ENCODE data around the gene USH2A. TPM values are rescaled to one million over a fixed set of nuclear protein-coding genes. Genes with fewer than 3 reads are reported as not detected.

The USH2A gene
- total RNA-seq, 1 experiment from 2014 or later = not detected

DNA sequence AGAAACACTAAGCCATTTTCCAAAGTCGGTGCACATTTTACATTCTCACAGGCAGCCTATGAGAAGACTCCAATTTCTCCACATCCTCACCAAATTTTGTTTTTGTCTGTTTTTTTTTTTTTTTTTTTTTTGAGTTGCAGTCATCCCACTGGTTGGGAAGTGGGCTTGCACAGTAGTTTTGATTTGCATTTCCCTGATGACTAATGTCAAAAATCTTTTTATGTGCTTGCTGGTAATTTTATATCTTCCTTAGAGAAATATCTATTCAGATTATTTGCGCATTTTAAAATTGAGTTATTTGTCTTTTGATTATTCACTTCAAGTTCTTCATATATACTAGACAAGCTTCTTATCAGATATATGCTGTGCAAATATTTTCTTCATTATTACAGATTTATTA lies 141.5 kb downstream of the USH2A start:
- DNase-seq (ENCODE audit: low read depth) = no peak

DNA sequence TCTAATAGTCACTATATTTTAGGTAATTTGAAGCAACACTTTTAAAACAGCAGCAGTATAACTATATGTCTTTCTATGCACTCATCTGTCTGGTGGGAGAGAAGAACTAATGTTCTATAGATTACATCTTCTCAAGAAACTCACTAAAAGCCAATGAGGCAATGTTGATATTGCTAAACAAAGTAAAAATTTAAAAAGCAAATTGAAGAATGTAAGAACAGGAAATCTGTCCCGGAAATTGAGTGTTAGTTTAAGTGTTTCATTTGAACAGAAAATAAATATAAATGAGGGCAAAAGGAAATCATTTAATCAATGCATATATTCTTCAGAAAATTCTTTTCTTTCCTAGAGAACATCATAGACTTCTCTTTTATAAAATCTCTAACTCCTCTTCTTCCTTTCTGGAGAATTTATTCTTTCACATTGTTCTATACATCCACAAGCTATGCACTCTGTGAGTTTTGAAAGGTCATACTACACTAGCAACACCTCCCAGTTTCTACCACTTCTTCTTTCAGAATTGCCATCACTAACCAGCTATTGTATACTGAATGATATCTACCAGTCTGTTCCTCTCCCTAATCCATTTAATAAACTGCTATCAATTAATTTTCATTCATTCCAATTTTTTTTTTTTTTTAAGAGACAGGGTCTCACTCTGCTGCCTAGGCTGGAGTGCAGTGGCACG lies 153.0 kb downstream of the USH2A start:
- DNase-seq (ENCODE audit: low read depth) = no peak

DNA sequence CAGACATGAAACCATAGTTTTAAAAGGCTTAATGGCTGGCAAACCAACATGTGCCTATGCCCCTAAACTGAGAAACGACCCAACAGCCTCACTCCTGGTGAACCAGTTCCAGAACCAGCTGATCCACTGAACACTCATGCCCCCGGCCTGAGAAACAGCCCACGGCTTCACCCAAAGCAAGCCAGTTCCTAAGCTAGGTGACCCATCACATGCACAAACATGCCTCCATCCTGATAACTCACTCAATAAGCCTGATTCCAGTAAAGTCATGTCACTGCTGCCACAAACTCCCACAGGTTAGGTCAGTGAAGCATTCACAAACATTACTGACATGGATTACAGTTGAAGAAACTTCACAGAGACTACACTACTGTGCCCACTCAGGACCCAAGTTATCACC lies 161.6 kb downstream of the USH2A start:
- DNase-seq (ENCODE audit: low read depth) = no peak

DNA sequence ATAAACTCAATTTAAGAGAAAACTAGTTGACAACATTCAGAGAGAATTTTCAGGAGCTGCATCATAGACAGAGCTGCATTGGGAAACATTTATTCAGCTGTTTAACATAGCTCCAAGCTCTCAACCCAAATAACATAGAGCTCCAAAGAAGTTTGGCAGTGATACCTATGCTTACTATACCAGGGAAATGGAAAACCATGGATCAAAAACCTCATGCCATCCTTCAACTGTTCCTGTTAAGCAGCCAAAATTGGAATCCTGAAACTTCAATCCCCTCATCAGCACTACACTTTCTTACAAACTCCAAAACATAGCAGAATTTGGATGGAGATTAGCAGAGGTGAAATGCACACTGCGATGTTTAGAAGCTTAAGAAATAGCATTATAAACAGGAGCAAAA lies 164.4 kb downstream of the USH2A start:
- DNase-seq (ENCODE audit: low read depth) = no peak

DNA sequence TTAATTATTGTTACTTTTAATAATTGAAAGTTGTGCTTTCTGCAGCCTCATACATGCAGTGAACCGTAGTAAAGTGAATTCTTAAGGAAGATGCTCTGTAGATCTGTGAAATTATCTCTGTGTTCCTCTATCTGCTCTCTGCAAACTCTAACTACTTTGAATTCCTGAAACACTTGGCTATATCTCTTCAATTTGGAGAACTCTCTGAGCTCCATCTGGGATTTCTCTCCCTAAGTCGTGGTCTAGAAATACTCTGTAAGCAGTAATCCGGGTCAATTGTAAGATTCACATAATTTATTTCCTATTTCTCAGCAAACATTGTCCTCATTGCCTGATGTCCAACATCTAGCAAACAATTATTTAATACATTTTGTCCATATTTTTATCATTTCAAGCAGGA lies 164.9 kb downstream of the USH2A start:
- DNase-seq (ENCODE audit: low read depth) = no peak

DNA sequence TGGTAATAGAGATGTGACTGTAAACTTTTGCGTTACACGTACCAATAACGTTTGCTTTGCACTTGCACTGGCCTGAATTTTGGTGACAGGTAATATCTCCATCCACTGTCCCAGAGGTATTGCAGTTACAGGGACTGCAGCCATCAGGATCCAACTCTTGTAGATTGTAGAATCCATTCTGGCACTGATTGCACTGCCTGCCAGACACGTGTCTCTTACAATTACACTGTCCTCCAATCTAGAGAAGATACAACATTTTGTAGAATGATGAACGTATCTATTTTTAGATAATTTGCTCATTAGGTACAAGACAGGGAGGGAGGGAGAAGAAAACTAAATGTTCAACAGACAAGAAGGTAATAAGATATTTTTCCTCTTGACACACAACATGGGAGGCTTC lies 172.4 kb downstream of the USH2A start:
- no peak for DNase-seq (ENCODE audit: low read depth)

DNA sequence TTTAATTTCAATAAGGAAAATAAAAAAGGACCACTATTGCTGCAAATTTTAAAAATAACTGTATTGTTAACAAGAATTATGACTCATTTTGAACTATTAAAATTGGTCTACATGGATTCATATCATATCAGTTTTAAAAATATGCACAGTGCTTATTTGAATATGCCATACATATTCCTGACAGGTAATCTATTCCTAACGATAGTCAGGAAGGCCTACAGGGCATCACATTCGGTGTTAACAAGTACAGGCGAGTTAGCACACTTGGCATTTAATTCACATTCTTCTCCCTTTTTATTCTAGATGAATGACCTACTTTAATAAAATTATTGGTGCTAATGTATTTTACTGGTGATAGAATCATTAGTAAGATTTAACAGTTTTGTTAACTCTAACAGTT lies 174.6 kb downstream of the USH2A start:
- no peak for DNase-seq (ENCODE audit: low read depth)

DNA sequence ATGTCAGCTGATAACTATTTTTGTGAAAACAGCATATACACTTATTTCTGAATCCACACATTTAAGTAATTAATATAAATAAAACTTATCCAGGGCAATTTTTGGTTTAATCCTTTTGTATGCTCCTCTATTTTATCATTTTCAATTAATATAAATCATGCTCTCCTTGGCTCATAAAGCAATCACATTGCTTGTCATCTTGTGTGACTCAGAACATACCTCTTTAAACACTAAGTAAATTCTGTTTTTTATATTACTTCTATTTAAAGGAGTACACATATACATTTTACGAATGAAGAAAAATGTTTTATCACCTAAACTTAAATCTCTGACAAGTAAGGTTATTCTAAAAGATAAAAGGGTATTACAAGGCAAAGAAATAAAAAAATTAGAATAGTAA lies 175.3 kb downstream of the USH2A start:
- no peak for DNase-seq (ENCODE audit: low read depth)

DNA sequence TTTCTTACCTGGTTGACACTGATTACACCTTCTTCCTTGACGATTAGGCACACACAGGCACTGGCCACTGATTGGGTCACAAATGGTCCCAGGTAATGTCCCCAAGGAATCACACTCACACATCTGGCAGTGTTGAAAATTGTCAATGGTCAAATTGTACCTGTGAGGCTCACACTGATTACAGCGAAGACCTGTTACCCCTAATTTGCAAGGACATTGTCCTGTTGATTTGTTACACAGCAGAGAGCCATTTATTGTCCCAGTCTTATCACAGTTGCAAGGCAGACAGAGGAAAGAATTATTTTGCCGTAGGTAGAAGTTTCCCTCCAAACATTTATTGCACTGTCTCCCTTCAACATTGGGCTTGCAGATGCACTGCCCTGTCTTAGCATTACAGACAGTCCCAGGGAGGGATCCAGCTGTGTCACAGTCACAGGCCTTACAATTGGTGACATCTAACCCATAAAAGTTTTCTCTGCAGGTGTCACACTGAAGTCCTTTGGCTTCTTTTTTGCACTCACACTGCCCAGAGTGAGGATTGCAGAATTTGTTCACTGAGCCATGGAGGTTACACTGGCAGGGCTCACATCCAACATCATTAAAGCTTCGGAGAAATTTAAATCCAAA lies 176.6 kb downstream of the USH2A start:
- DNase-seq (ENCODE audit: low read depth) = no peak

DNA sequence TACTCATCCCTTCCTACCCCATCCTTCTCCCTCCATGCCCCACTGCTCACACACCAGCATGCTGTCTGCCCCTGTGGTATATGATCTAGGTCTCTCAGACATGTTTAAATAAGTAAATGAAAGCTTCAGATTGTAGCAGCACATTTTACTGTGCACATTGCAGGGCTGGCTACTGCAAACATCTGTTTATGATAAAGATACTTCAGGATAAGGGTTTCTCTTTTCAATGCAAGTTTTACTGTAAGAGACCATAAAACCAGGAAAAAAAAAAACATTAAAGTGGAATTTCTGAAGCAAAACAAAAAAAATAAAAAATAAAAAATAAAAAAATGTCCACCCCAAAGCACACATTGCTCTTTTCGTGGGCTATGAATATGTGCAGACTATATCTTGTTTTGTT lies 184.4 kb downstream of the USH2A start:
- no peak for DNase-seq (ENCODE audit: low read depth)

DNA sequence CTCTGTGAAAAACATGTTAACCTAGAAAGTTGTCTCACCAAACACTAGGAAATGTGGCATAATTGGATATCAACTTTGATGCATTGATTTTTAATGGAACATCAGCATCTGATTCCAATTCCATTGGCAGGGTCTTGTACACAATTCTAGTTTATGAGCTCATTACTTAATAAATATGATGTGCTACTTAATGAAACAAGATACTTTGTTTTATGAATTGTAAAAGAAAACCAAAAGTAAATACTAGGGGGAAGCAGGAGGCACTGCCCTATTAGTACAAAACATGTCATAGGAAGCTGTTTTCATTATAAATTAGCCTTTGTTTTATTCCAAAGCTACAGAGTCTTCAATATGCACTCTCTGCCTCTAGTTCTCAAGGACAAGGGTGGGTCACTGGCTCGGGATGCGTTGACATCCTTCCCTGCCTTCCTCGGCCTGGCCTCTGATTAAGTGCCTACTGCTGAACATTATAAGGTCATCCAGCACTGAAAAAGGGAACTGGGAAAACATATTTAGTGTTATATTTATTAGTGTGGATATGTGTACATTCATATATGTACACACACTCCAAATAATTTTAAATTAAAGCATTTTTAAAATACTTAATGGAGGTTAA lies 185.2 kb downstream of the USH2A start:
- DNase-seq (ENCODE audit: low read depth) = no peak

DNA sequence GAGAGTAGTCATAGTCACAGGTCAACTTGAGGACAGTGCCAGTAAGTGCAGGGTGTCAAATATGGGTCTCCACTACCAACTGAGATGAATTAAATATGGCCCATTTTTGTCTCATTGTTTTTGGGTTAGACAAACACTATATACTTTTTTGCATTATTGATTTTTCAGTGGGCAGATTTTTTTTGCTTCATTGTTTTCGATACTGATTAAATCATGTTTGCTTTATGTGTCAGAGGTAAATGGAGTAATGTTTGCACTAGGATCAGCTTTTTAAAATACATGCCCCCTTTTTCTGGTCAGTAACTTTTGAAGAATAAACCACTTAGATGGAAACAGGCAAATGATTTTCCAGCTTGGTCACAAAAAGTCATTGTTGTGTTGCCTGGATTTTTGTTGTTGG lies 199.0 kb downstream of the USH2A start:
- DNase-seq (ENCODE audit: low read depth) = no peak

DNA sequence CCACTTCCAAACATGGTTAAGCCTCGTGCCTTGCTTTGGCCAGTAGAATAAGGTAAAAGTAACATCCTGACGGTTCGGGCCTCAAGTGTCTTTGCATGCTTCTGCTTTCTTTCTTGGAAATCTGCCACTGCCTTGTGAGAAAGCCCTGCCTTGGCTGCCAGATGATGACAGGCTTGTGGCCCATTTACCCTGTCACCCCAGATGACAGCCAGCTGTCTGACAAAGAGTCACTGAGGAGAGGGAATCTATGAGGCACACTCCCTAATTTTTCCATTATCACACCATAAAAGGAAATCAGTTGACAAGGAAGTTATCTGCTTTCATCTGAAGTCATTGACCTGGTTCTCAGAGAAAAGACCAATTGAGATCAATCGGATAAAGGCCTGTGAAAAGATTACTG lies 199.8 kb downstream of the USH2A start:
- DNase-seq (ENCODE audit: low read depth) = no peak

DNA sequence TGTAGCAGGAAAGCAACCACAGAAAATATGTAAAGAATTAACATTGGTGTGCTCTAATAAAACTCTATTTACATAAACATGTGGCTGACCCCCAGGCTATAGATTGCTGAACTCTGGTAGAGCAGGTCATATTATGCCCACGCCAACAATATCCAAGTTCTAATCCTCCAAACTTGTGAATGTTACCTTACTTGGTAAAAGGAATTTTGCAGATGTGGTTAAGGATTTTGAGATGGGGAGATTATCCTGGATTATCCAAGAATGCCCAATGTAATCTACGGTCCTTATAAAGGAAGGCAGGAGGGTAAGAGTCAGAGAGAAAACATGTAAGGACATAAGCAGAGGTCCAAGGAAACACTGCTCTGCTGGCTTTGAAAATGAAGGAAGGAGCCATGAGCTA lies 201.0 kb downstream of the USH2A start:
- DNase-seq (ENCODE audit: low read depth) = peak; percentile 7

DNA sequence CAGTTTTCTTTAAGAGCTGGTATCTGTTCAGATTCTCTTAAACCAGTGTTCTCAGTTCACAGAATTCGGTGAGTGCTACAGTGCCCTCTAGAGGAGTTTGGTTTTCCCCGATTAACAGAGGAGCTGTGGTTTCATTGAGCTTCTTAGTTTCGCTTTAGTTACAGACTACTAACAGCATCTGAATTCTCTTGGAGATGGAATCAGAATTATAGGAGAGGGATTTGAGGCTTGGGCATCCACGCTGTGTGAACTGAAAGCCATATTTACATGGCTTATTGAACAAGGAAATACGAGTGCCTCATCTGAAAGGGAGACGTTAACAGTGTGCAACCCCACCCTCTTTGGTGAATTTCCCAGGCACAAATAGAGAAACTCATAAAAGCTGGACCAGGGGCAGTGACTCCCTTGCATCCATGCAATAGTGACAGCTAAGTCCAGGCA lies 202.0 kb downstream of the USH2A start:
- peak; percentile 77 for DNase-seq (ENCODE audit: low read depth)

DNA sequence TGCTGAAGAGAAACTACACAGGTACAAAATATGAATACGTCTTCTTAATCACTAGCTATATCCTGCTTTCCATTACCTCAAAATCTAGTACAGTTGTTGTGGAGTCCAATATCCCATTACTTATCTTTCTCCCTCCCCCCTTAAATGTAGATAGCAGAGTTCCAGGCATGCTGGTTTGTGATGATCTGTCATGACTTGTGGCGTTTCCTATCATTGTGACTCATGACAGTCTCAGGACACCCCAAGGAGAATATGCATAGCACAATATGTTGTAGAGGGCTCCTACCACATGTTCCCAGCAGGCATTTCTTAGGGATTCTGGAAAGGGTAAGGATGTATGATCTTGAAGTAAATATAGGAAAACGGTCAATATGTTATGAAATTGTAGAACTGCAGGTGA lies 206.9 kb downstream of the USH2A start:
- DNase-seq (ENCODE audit: low read depth) = no peak

DNA sequence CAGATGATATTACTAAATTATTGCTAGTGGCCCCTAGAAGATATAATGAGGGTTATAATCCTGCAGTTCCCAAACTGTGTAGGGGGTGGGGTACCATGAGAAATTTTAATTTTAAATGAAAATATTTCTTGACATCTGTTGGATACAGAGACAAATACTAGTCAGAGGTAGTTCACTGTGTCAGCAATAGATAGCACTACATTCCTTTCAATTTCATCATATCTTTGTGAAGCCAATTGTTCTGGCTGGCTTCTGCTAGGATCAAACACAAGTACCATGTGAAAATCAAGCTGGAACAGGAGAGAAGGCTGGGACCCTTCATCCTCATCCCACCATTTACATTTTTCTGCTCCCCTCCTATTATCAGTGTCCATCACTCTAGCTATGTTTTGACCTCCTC lies 208.1 kb downstream of the USH2A start:
- DNase-seq (ENCODE audit: low read depth) = no peak

DNA sequence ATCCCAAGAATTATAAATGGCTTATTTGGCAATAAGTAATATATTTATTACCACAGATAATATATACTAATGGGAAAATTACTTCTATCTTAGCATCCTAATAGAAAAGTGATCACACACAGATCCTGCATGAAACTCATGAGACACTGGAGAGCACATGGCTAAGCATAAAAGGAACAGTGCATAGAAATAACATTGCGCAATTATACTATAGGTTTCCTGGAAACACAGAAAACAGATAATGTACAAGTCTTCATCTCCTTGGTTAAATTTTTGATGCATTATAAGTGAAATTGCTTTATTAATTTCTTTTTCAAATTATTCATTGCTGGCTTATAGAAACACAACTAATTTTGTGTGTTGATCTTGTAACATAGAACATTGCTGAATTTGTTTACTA lies 210.4 kb downstream of the USH2A start:
- no peak for DNase-seq (ENCODE audit: low read depth)

DNA sequence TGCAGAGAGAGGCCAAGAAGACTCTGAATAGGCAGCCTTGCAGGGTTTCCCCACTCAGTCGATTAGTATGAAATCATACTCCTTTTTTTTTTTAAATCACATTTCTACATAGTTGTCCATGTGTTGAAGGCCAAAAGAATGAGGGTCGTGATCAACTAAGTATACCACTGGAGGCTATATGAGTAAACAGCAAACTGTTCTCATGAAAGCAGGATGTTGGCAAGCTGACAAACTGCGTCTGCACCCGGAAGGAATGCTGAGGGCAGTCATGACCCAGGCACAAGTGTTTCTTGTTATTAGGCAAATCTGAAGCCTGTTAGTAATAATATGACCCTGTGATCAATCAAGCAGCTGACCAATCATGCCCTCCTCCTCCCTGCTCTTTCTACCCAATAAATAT lies 213.2 kb downstream of the USH2A start:
- no peak for DNase-seq (ENCODE audit: low read depth)

DNA sequence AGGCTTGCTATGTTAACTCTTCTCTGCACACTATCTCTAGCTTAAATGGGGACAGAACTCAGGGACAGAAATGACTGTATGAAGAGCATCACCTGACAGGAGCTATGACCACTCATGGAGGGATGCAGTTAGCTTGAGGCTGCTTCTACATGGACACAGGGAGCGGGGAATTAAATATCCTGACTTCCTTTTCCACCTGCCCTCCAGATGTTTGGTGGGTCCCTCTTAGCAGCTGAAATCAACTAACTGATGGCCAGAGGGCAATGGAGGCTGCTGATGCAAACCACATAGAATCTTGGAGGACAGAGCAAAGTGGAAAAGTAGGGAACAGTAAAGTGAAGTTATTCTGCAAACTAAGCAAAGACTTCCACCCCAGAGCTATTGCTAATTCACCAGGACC lies 214.1 kb downstream of the USH2A start:
- DNase-seq (ENCODE audit: low read depth) = no peak

DNA sequence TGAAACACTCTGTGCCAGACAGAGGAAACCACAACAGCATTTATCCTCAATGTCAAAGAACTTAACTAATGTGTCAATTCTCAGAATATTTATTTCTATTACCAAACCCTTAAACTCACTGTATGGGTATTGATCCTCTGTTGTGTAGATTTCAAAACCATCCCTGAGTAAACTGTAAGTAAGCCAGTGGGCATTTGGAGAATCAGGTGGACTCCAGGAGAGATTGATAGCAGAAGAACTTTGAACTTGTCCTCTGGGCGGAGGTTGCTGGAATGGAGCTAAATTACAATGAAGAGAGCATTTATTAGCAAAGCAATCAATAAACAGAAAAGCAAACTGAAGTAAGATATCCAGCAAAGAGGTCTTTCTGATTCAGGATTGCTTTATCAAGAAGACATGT lies 216.1 kb downstream of the USH2A start:
- DNase-seq (ENCODE audit: low read depth) = no peak

DNA sequence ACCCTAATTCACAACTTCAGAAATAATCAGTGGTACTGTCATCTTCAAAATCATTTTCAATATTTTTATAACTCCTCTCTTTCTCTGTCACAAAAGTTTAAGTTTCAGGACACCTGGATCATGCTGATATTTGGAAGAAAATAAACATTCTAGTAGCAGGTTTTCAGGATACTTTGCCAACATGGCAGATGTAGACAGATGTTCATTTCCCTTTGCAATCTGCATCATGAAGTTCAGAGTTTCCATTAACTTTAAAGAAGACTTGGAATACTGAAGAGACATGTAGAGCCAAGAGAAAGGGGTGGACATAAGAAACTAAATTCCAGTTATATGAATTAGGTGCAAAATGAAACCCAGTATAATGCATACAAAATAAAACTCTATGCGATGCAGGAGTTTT lies 218.1 kb downstream of the USH2A start:
- DNase-seq (ENCODE audit: low read depth) = no peak

DNA sequence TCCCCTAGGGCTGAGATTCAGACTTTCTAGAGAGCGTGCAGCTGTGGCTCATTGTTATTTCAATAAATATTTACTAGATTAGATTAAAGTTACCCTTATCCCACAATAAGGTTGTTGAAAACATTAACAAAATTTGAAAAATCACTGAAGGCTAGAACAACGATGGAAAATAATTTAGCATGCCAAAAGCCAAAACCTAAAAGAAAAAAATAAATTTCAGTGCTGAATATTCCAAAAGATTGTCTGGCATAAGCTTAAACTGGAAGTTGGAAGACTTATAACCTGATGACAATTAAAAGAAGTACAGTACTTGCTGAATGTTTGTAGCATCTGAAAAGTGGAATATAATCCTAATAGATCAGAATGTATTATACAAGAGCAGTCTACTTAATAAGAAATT lies 221.3 kb downstream of the USH2A start:
- no peak for DNase-seq (ENCODE audit: low read depth)

DNA sequence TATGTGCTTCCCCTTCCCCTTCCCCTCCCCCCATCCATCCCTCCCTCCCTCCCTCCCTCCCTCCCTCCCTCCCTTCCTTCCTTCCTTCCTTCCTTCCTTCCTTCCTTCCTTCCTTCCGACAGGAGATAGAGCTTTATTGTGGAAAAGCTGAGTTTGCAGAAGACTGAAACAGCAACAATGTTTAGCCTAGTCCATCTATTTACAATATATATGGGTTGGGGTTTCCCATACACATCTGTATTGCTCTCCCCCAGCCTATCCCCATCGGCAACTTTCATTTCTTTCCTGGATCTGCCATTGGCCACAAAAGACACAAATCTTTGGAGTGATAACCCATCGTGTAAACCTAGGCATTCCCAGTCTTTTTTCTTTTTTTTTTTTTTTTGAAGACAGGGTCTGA lies 222.3 kb downstream of the USH2A start:
- DNase-seq (ENCODE audit: low read depth) = no peak

Measured in M059J (cell line).